Measurements from ENCODE around the gene CLDN15.

The CLDN15 gene

DNA sequence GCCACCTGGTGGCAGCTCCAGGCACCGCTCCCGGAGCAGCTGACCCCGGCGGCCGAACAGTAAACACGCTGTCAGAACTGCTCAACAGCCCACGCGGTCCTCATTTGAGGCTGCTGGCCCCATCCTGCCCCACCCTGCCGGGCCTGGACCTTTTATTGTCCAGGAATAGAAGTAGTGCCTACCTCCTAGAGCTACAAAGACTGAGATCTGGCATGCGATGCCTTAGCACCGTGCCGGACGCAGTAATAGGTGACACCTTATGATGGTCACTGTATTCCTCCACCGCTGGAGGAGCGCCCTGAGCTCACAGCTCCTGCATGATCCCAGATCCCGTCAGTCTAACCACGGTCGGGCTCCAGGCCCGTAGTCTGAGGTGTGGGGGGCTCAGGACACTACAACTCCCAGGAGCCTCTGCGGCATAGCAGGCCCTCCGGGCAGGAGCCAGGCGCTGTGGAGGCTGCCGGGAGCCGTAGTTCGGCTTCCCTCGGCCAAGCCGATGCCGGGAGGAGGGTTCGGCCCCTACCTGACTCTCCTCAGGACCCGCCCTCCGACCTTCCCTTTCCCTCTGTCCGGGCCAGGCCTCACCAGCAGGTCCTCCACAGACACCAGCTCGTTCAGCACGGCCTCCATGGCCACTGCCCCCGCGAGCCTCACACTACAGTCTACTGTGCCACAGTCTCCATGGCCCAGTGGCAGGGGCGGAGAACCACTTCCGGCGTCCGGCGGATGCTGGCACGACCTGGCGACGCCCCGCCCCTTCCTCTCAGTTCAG lies 7.0 kb upstream of the CLDN15 start, which contains the start of gene FIS1:
Gene FIS1 (minus strand): TSS at position 707 of the 772 bp plus-strand sequence. CDS start 77 bp downstream, at position 630.
- peak; percentile 75 for DNase-seq (ENCODE audit: low read depth)

DNA sequence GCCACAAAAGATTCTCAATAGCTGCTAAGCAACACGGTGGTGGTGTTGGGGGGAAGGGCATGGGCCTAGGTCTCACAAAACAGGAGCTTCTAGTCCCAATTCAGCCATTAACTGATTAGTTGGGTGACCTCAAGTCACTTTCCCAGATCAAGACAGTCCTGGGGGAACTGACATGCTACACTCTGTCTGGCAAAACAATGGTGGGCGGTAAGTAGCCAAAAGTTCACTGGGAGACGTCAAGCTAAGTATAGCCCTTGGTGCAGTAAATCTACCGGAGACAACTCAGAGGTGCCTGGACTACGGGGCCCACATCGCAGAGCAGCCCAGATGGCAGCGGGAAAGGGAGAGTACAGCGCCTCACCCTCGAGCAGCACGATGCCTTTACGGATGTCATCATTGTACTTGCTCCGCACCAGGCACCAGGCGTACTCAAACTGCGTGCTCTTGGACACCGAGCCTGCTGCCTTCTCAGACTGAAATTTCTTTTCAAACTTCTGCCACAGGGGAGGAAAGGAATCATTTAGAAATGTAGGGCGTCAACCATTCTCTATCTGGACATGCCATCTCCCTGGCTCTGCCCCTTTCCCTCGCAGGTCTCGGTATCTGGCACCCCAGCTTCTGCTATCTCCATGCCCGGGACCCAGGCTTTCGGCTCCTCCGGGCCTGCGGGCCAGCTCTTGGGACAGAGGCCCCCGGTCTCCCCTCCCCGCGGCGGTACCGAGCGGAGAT lies 6.2 kb upstream of the CLDN15 start:
- no peak for DNase-seq (ENCODE audit: low read depth)

DNA sequence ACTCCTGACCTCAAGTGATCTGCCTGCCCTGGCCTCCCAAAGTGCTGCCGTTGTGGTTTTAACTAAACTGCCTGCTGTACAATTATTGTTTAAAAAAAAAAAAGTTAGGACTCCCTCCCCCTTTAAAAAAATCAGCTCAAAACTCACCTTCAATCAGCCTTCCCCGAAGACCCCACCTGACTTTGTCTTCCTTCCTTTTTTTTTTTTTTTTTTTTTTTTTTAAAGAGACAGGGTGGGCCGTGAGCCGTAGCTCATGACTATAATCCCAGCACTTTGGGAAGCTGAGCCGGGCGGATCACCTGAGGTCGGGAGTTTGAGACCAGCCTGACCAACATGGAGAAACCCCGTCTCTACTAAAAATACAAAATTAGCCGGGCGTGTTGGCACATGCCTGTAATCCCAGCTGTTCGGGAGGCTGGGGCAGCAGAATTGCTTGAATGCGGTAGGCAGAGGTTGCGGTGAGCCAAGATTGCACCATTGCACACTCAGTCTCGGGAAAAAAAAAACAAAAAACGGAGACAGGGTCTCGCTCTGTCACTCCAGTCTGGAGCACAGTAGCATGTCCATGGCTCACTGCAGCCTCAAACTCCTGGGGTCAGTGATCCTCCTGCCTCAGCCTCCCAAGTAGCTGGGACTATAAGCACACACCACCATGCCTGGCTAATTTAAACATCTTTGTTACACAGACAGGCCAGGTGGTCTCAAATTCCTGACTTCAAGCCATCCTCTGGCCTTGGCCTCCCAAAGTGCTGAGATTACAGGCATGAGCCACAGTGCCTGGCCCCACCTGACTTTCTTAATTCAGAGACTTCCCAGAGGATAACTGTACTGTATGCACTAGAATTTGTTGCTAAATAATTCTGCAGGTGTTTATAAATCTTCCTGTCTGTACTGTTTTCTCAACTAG lies 4.1 kb upstream of the CLDN15 start:
- no peak for DNase-seq (ENCODE audit: low read depth)

DNA sequence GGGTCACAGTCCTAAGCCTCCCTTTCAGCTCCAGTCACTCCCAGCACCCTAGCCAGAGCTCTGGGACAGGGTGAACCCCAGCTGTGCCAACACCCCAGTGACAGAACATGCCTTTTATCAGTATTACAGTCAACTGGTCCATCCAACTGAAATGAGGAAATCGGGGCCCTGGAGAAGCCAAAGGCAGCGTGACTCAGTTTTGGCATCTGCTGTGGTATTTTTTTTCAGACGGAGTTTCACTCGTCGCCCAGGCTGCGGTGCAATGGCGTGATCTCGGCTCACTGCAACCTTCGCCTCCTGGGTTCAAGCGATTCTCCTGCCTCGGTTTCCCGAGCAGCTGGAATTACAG lies 3.4 kb upstream of the CLDN15 start:
- DNase-seq (ENCODE audit: low read depth): no peak

DNA sequence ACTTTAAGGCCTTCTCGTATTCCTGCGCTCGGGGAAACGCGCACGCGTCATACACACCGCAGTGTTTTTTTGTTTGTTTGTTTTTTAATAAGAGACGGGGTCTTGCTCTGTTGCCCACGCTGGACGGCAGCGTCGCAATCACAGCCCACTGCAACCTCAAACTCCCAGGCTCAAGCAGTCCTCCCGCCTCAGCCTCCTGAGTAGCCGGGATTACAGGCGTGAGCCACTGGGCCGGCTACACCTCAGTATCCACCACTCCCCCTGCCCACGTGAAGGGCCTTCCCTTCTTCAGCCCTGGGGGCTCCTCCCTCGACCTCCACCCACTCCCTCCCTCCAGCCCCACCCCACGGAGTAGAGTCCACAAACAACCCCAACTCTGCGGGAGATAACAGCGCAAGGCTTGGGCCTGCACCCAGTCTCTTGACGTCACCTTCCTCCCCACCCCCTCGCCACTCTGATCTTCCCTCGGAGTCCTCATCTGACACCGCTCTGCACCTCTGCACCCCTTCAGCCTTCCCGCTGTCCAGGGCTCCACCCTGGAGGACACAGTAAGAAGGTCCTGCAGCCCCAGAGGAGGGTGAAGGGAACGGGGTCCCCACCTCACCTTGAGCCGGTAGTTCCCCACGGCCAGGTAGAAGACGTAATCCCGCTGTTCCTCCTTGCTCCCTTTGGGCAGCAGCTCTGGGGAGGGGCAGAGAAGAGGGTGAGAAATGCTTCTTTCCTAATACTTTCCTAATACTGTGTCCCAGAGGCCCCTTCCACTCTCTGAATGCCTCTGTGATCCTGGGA lies 2.8 kb upstream of the CLDN15 start:
- DNase-seq (ENCODE audit: low read depth): no peak

DNA sequence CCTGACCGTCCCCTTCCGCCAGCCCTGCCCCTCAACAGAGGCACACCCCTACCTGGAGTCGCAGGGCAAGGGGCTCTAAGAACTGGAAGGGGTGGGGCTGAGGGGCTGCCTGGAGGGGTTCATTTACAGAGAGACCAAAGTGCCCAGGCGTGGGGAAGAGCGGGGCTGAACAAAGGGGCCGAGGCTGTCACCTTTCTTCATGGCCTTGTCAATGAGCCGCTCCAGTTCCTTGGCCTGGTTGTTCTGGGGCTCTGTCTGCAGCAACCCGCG lies 2.3 kb upstream of the CLDN15 start:
- no peak for DNase-seq (ENCODE audit: low read depth)

DNA sequence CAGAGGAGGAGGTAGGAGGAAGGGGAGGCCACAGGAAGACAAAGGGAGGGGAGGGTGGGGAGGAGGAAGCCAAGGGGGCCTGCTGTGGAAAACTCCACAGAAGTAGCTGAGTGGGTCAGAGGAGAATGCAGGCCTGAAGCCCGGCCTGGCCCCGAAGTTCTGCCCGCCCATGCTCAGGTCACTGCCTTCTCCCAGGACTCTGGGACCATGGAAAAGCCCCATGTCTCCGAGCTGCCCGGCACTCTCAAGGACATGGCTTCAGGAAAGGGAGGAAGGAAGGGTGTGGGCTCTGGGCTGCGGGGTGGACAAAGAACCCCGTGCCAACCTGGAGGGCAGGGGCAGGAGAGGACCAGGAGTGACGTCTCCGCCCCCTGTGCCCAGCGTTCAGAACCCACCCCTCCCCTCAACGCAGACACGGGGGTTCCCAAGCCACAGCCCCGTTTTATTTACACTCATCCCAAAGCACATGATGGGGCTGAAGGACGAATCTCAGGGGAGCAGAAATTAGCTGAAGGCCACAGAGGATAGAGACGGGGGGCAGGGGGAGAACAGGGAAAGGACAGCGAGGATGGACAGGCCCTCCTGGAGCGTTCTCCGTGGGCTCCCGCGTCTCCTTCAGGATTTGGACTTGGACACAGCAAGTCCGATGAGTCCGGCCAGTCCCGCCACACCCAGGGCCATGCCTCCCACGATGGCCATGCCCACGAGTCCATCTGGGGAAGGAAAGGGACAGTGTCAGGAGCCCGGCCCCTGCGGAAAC lies 1.8 kb upstream of the CLDN15 start:
- DNase-seq (ENCODE audit: low read depth): no peak

DNA sequence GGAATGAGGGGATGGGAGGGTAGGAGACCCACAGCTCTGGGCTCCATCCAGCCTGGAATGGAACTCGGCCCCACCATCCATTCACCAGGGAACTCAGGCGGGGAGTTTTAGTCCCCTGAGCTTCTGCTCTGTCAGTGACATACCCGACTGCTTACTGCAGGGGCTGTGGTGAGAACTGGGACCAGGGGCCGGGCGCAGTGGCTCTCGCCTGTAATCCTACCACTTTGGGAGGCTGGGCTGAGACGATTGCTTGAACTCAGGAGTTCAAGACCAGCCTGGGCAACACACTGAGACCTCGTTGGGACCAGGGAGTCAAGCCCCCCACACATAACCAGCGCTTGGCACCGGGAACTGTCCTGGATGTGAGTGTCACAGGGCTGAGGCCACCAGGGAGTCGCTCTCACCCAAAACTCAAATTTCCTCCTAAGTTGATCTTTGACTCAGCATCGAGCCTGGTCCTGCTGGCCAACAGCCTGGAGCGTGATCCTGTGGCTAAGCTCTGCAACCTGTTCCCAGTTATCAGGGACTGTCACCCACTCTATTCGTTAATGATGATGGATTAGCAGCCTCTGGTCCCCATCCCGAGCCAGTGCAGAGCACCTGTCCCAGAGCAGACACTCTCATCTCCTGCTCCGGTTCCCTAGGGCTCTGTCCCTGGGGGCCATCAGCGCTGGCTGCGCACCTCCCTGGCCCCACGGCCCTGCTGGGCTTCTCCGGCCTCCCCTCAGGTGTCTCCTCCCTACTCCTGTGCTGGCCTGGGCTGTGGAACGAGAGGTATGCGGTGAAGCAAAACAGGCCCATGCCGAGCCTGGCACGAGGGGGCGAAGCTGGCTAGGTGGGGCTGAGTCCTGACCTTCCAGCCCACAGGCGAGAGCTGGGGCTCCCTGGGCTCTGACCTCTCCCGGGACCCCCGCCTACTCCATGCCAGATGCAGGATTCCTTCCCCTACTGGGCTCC lies 902 bp upstream of the CLDN15 start:
- DNase-seq (ENCODE audit: low read depth): no peak

DNA sequence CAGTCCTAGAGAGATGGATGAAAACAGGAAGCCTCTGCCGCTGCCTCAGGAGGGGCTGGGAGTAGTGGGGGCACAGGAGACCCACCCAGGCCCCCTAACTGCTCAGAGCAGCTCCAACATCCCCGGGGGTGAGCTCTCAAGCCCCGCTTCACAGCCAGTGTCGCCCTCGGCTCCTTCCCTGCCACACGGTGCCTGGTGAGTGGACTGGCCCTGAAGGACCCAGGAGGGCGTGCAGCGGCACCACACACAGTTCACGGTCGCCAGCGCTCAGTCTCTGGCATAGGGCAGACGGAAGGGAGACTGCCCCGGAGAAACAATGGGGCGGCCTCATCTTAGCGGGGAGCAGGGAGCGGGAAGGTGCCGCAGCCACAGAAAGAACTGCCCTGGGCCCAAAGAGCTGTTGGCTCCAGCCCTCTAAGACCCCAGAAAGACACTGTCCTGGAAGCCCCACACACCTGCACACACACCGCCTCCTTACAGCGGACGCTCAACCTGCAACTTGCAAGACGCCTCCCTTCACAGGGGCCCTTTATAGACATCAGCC lies 1.2 kb downstream of the CLDN15 start:
- no peak for DNase-seq (ENCODE audit: low read depth)

DNA sequence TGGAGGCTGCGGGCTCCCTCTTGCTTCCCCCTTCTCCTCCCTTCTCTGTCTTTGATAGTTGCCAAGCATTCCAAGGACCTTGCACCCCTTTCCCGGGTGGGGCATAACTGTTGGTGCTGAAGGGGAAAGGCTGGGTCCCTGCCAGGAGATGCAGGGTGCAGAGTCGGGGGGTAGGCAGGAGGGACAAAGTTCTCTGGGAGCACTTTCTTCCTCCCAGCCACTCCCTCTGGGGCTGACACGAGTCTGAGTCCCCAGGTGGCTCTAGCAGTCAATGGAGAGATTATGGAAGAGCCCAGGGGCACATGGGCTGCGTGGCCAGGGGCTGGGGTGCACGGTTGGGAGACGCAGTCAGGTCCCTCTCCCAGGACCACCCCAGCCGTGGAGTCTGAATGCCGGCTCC lies 2.1 kb downstream of the CLDN15 start:
- DNase-seq (ENCODE audit: low read depth): no peak

DNA sequence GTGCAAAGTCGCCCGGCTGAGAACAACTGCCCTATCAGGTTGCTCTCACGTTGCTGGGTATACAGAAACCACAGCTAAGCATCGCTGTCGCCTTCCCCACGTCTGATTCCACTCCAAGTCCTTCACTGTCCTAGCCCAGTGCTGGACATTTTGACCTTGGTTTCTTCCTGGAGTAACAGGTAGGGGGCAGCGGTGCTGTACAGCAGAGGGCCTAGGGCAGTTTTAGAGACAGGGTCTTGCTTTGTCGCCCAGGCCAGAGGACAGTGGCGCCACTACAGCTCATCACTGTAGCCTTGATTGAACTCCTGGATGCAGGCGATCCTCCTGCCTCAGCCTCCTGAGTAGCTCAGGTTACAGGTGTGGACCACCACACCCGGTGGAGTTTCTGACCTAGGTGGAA lies 2.6 kb downstream of the CLDN15 start:
- no peak for DNase-seq (ENCODE audit: low read depth)

DNA sequence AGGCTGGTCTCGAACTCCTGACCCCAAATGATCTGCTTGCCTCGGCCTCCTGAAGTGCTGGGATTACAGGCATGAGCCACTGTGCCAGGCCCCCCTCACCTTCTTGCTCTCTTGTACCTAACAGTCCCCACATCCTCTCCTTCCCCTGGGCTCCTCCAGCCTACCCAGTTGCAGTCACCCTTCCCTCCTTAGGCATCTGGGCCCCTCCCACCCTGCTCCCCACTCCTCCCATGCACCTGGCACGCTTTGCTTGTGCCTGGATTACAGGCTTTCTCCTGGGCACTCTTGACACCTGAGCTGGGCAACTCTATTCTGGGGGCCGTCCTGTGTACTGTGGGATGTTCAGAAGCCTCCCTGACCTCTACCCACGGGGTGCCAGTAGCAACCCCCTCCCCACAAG lies 3.0 kb downstream of the CLDN15 start:
- no peak for DNase-seq (ENCODE audit: low read depth)

DNA sequence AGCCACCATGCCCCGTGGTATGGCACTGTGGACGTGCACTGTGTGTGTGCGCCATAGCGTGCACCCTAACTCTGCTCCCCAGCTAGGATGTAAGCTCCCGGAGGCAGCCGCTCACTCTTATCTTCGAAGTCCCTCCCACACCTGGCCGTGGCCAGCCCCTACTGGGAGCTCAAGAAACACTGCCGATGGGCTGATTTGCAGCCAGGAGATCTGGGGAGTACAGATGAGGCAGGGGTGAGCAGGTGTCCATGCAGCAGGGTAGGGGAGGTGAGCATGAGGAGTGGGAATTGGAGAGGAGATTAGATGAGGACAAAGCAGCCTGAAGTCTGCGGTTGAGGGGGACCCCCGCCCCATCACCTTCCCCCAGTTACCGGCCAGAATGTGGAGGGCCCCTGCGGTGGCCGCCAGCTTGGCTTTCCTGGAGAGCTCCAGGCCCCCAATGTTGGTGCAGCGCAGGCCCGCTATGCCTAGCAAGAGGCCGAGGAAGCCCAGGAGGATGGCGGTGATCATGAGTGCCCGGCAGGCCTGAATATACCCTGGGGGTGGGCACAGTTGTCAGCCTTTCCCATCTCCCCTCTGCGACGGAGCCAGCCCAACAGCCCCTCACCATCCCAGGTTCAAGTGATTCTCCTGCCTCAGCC lies 3.6 kb downstream of the CLDN15 start:
- no peak for DNase-seq (ENCODE audit: low read depth)

DNA sequence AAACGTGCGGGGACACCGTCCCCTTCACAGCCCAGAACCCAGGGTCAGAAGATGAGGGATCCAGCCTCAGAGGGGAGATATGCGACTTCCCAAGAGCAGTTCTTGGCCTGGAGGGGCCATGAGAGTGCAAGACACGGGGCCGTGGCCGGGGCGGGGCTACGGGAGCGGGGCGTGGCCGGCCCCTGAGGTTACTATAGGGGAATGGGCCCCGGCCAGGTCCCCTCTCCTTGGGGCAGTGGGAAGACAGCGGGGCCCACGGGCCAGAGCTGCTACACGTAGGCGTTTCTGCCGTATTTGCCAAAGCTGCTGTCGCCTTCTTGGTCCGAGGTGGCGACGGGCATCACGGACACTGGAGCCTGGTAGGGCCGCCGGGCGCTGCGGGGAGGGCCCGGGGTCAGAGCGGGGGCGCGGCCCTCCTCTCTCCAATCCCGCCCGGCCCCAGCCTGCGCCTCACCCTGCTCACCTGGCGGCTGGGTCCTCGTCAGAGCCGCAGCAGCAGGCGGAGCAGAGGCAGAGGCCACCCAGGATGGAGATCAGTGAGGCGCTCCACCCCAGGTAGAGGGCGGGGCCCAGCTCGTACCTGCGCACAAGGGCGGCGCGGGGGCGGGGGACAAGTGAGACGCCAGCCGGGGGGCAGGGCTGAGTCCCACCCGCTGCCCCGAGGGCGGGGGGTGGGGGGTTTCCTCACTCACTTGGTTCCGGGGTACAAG lies 5.3 kb downstream of the CLDN15 start:
- DNase-seq (ENCODE audit: low read depth): no peak

DNA sequence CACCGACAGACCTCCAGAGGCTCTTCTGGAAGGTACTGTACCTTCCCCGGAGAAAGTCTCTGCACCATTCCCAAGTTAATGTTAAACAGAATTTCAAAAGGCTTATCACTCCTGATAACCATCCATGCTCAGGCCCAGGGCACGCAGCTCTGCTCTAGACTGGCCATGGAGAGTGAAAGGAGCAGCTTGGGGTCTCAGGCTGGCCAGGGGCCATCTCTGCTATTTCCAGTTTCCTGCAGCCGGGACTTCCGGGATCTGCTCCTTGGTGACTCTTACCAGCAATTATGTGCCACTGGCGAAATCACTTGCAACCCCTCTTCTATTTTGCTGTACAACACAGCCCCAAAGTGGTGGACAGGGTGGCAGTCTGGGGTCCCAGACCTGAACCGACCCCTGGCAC lies 6.0 kb downstream of the CLDN15 start:
- no peak for DNase-seq (ENCODE audit: low read depth)

DNA sequence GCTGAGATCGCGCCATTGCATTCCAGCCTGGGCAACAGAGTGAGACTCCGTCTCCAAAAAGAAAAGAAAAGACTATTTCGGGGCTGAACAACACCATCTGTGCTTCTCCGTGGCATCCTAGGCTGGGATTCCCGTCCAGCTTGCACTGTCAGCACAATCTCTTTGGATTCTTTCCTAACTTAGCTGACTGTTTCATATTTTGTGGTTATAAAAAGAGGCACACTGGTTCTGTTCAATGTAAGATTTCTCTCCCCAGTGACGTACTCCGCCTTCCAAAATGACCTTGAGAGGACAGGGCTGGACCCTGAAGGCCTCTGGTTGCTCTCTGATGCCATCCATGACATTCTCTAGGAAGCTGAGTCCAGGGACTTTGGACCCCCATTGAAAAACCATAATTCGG lies 10.9 kb downstream of the CLDN15 start:
- no peak for DNase-seq (ENCODE audit: low read depth)

DNA sequence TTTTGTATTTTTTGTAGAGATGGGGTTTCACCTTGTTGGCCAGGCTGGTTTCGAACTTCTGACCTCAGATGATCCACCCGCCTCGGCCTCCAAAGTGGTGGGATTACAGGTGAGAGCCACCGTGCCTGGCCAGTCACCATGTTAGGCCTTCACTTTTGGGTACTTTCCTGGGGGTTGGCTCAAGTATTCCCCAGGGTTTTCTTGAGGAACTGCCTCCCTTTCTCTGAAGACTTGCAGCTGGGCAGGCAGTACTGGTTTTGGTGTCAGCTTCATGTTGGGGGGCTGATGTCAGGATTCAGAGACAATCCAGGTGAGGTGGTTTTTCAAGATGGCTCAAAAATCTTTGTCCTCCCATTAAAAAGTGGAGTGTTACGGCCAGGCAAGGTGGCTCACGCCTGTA lies 12.0 kb downstream of the CLDN15 start:
- DNase-seq (ENCODE audit: low read depth): no peak

DNA sequence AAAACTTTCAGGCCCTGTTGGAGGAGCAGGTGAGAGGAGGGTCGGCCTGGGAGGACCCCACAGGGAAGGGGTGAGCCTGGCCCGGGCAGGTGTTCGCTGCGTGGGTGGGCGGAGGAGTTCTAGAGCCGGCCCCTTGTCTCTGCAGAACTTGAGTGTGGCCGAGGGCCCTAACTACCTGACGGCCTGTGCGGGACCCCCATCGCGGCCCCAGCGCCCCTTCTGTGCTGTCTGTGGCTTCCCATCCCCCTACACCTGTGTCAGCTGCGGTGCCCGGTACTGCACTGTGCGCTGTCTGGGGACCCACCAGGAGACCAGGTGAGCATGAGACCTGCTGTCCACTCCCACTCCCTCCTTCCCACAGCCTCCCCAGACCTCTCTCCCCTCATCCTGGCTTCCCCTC lies 14.1 kb downstream of the CLDN15 start:
- DNase-seq (ENCODE audit: low read depth): no peak
